Measurements from ENCODE around the gene PLEKHM3. TPM values are rescaled to one million over a fixed set of nuclear protein-coding genes. Genes with fewer than 3 reads are reported as not detected.

Gene PLEKHM3
- total RNA-seq, 2 donors from 2014 or later: 14.0 to 15.2 TPM

GRCh38 chr2:208006833-208007232, 18.5 kb downstream of the PLEKHM3 start:
- no peak for TF ChIP-seq POLR2A (IDR thresholded peaks at IDR 0.05)
- TF ChIP-seq CTCF (IDR thresholded peaks at IDR 0.05): no peak
- Histone ChIP-seq H3K9me3 (no peaks in the 10 kb centered on the region), H3K36me3 (replicated peaks in 1 of 2; ENCODE audit: insufficient read depth in 1 of 2, low read depth in 2 of 2) (no peaks in the 10 kb centered on the region), H3K4me1 (no peaks in the 10 kb centered on the region), H3K27ac (no peak overlapping the region), H3K4me3 (no peak overlapping the region), H3K27me3 (no peaks in the 10 kb centered on the region)
- WGBS, 2 donors: 90 to 98% methylated on average over 5 of the region's 5 CpGs
- DNase-seq (no peak), ATAC-seq (no peak)
- intact Hi-C loops (cut with DNase I): no loop called here

GRCh38 chr2:208006337-208006736, 19.0 kb downstream of the PLEKHM3 start:
- no peak for DNase-seq
- TF ChIP-seq POLR2A (IDR thresholded peaks at IDR 0.05) (no peak), CTCF (IDR thresholded peaks at IDR 0.05) (no peak)
- 82 to 85% methylated on average over 3 of the region's 3 CpGs for WGBS, 2 donors

GRCh38 chr2:208001924-208002323, 23.4 kb downstream of the PLEKHM3 start:
- intact Hi-C loops (cut with DNase I): no loop called here
- H3K27ac ChIP-seq: no peak overlapping the region
- DNase-seq: no peak

More at GRCh38 chr2:208006337-208006736, 19.0 kb downstream of the PLEKHM3 start:
- Histone ChIP-seq H3K9me3 (no peaks in the 10 kb centered on the region), H3K4me1 (no peaks in the 10 kb centered on the region), H3K36me3 (replicated peaks in 1 of 2; ENCODE audit: insufficient read depth in 1 of 2, low read depth in 2 of 2) (no peaks in the 10 kb centered on the region), H3K27ac (no peak overlapping the region), H3K4me3 (no peak overlapping the region), H3K27me3 (no peaks in the 10 kb centered on the region)
- intact Hi-C loops (cut with DNase I): no loop called here
- no peak for ATAC-seq

GRCh38 chr2:208000701-208001395, 24.5 kb downstream of the PLEKHM3 start:
- DNase-seq: no peak
- TF ChIP-seq POLR2A (IDR thresholded peaks at IDR 0.05) (no peak), CTCF (IDR thresholded peaks at IDR 0.05) (no peak)
- WGBS, 2 donors: 95 to 96% methylated on average over 10 of the region's 10 CpGs

More at GRCh38 chr2:208001924-208002323, 23.4 kb downstream of the PLEKHM3 start:
- Histone ChIP-seq H3K9me3 (no peaks in the 10 kb centered on the region), H3K4me1 (no peaks in the 10 kb centered on the region), H3K27me3 (no peaks in the 10 kb centered on the region), H3K4me3 (no peak overlapping the region), H3K36me3 (replicated peaks in 1 of 2; ENCODE audit: insufficient read depth in 1 of 2, low read depth in 2 of 2) (no peaks in the 10 kb centered on the region)
- TF ChIP-seq POLR2A (IDR thresholded peaks at IDR 0.05): no peak
- TF ChIP-seq CTCF (IDR thresholded peaks at IDR 0.05): no peak
- no peak for ATAC-seq
- 44 to 60% methylated on average over 5 of the region's 5 CpGs for WGBS, 2 donors

GRCh38 chr2:207996848-207997247, 28.5 kb downstream of the PLEKHM3 start:
- H3K9me3 ChIP-seq: no peaks in the 10 kb centered on the region
- WGBS, 2 donors: 87 to 88% methylated on average over 2 of the region's 2 CpGs
- intact Hi-C loops (cut with DNase I): no loop called here
- DNase-seq (no peak), ATAC-seq (no peak)
- no peak overlapping the region for H3K4me3 ChIP-seq
- no peak for TF ChIP-seq CTCF (IDR thresholded peaks at IDR 0.05)
- no peak for TF ChIP-seq POLR2A (IDR thresholded peaks at IDR 0.05)
- H3K36me3 ChIP-seq (replicated peaks in 1 of 2; ENCODE audit: insufficient read depth in 1 of 2, low read depth in 2 of 2): no peaks in the 10 kb centered on the region
- H3K27me3 ChIP-seq: no peaks in the 10 kb centered on the region
- H3K4me1 ChIP-seq: no peaks in the 10 kb centered on the region
- H3K27ac ChIP-seq: no peak overlapping the region

More at GRCh38 chr2:208000701-208001395, 24.5 kb downstream of the PLEKHM3 start:
- no peak overlapping the region for H3K27ac ChIP-seq
- intact Hi-C loops (cut with DNase I): no loop called here
- no peak for ATAC-seq
- no peaks in the 10 kb centered on the region for H3K4me1 ChIP-seq
- H3K4me3 ChIP-seq: no peak overlapping the region
- H3K9me3 ChIP-seq: no peaks in the 10 kb centered on the region
- H3K27me3 ChIP-seq: no peaks in the 10 kb centered on the region
- no peaks in the 10 kb centered on the region for H3K36me3 ChIP-seq (replicated peaks in 1 of 2; ENCODE audit: insufficient read depth in 1 of 2, low read depth in 2 of 2)
